Measurements from ENCODE around the gene GABRP. TPM values are rescaled to one million over a fixed set of nuclear protein-coding genes. Genes with fewer than 3 reads are reported as not detected.

The GABRP gene
- total and polyA plus RNA-seq, 9 donors = 0.13 to 3.9 (median 0.24) TPM; not detected in 2

DNA sequence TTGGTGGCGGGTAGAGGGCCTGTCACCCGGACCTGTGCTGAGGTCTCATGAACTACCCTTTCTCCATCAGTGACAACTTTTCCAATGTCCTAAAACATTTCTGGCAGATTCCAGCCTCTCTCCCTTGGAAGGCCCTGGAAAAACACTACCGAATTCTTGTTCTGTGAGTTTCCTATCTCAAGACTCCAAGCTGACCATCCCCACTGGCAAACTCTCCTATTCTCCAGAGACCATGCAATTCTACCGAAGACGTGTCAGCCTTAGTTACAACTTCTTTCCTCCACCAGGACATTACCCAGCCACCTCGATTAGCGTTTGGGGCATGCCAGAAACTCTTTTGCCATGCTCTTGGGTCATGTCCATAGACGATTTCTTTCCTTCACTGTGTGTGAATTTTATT lies 26.8 kb upstream of the GABRP start:
- H3K36me3 ChIP-seq = no peaks in the 10 kb centered on the region
- no peak overlapping the region for H3K4me3 ChIP-seq
- 87 to 90% (median 88%) methylated on average over 8 of the region's 8 CpGs for WGBS, 3 donors
- TF ChIP-seq POLR2A (IDR thresholded peaks at IDR 0.05) (no peak), EP300 (IDR thresholded peaks at IDR 0.05) (no peak)
- TF ChIP-seq, protein P1, sequence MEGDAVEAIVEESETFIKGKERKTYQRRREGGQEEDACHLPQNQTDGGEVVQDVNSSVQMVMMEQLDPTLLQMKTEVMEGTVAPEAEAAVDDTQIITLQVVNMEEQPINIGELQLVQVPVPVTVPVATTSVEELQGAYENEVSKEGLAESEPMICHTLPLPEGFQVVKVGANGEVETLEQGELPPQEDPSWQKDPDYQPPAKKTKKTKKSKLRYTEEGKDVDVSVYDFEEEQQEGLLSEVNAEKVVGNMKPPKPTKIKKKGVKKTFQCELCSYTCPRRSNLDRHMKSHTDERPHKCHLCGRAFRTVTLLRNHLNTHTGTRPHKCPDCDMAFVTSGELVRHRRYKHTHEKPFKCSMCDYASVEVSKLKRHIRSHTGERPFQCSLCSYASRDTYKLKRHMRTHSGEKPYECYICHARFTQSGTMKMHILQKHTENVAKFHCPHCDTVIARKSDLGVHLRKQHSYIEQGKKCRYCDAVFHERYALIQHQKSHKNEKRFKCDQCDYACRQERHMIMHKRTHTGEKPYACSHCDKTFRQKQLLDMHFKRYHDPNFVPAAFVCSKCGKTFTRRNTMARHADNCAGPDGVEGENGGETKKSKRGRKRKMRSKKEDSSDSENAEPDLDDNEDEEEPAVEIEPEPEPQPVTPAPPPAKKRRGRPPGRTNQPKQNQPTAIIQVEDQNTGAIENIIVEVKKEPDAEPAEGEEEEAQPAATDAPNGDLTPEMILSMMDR (IDR thresholded peaks at IDR 0.05) = no peak
- no peak overlapping the region for H3K27ac ChIP-seq
- no peaks in the 10 kb centered on the region for H3K4me1 ChIP-seq (ENCODE audit: insufficient read depth)
- DNase-seq = no peak
- H3K27me3 ChIP-seq = no peaks in the 10 kb centered on the region
- H3K9me3 ChIP-seq = no peaks in the 10 kb centered on the region
- intact Hi-C loops (cut with DNase I) = no loop called here

GRCh38 chr5:170757182-170757601 lies 26.3 kb upstream of the GABRP start:
- Histone ChIP-seq H3K4me1 (ENCODE audit: insufficient read depth) (no peaks in the 10 kb centered on the region), H3K9me3 (no peaks in the 10 kb centered on the region), H3K4me3 (no peak overlapping the region), H3K27ac (no peak overlapping the region), H3K27me3 (no peaks in the 10 kb centered on the region), H3K36me3 (no peaks in the 10 kb centered on the region)
- TF ChIP-seq, protein P1 (IDR thresholded peaks at IDR 0.05) = no peak
- TF ChIP-seq POLR2A (IDR thresholded peaks at IDR 0.05) = no peak
- TF ChIP-seq EP300 (IDR thresholded peaks at IDR 0.05) = no peak
- intact Hi-C loops (cut with DNase I) = no loop called here
- no peak for DNase-seq
- WGBS, 3 donors = 7 to 17% (median 7%) methylated on average over 4 of the region's 4 CpGs

- TF ChIP-seq, protein P1 (IDR thresholded peaks at IDR 0.05) = no peak
- TF ChIP-seq POLR2A (IDR thresholded peaks at IDR 0.05) (no peak), EP300 (IDR thresholded peaks at IDR 0.05) (no peak)
- intact Hi-C loops (cut with DNase I) = no loop called here
- 69 to 85% (median 78%) methylated on average over 2 of the region's 2 CpGs for WGBS, 3 donors
- Histone ChIP-seq H3K36me3 (no peaks in the 10 kb centered on the region), H3K27me3 (no peaks in the 10 kb centered on the region), H3K27ac (no peak overlapping the region), H3K4me1 (ENCODE audit: insufficient read depth) (no peaks in the 10 kb centered on the region), H3K9me3 (no peaks in the 10 kb centered on the region), H3K4me3 (no peak overlapping the region)
- no peak for DNase-seq
These were observed 25.9 kb upstream of the GABRP start for GRCh38 chr5:170757669-170758068.

- no peaks in the 10 kb centered on the region for H3K9me3 ChIP-seq
- no peaks in the 10 kb centered on the region for H3K36me3 ChIP-seq
- H3K4me3 ChIP-seq = no peak overlapping the region
- DNase-seq = no peak
- no peaks in the 10 kb centered on the region for H3K27me3 ChIP-seq
- H3K27ac ChIP-seq = no peak overlapping the region
- intact Hi-C loops (cut with DNase I) = no loop called here
- no peaks in the 10 kb centered on the region for H3K4me1 ChIP-seq (ENCODE audit: insufficient read depth)
- TF ChIP-seq POLR2A (IDR thresholded peaks at IDR 0.05) = no peak
- no peak for TF ChIP-seq EP300 (IDR thresholded peaks at IDR 0.05)
- TF ChIP-seq, protein P1 (IDR thresholded peaks at IDR 0.05) = no peak
- 72 to 84% (median 73%) methylated on average over 3 of the region's 3 CpGs for WGBS, 3 donors
These were observed 25.0 kb upstream of the GABRP start for GRCh38 chr5:170758481-170758880.
